ENCODE data around the gene CIAO3.

- no peak for TF ChIP-seq POLR2A (IDR thresholded peaks at IDR 0.05)
- no peak for TF ChIP-seq CTCF (IDR thresholded peaks at IDR 0.05)
Observed at GRCh38 chr16:782766-783403, 42.1 kb upstream of the CIAO3 start.

All from testis (tissue), 2 donors.